Uterus (tissue), 2 donors: ENCODE results near the gene LIF.

Experiments used
- CTCF ChIP-seq, 4 experiments: fragments of 200-600 bp in 2 of 4; fragments of 450-650 bp in 2 of 4; sonication (generic) in 2 of 4; IDR thresholded peaks; one replicate each; pipeline ENCODE4 v1.5.1; 2016 to 2019; ENCODE audit warnings: antibody characterized with exemption in 4 of 4, mild to moderate bottlenecking in 2 of 4, moderate library complexity in 1 of 4
- POLR2A ChIP-seq, 2 donors: fragments of 450-650 bp; IDR thresholded peaks; one replicate each; pipeline ENCODE4 v1.6.1; 2016; ENCODE audit warnings: antibody characterized with exemption in 2 of 2, mild to moderate bottlenecking in 1 of 2, moderate library complexity in 1 of 2

DNA sequence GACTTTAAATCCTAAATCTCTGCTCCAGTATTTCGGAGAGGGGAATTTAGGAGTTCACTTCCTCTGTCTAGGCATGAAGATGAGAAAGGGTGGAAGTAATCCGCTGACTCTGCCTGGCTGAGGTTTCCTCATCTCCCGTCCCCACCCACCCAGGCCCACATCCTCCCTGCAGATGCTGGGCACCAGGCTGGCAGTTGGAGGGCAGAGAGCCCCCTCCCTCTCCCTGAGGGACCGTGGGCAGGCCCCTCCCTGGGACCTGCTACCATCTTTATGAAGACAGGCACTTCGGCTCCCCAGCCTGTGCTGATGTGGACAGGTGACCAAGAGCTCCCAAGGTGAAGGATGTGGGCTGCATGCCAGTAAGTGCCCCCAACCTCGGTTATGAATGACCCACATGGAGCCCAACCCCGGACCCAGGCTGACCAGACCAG lies 36.1 kb upstream of the LIF start:
- no peak for TF ChIP-seq POLR2A (IDR thresholded peaks at IDR 0.05)
- no peak for TF ChIP-seq CTCF (IDR thresholded peaks at IDR 0.05)
